Activated naive CD8-positive, alpha-beta T cell (primary cell): ENCODE measurements around the gene MTX3.

Experiments used
- H3K27ac Mint-ChIP-seq: one replicate; pipeline ENCODE4 v1.8.0; 2021; ENCODE audit warnings: mixed read lengths
- H3K27me3 Mint-ChIP-seq: one replicate; pipeline ENCODE4 v1.8.0; 2021; ENCODE audit warnings: mixed read lengths
- H3K36me3 Mint-ChIP-seq: one replicate; pipeline ENCODE4 v1.8.0; 2021; ENCODE audit warnings: mixed read lengths
- H3K4me1 Mint-ChIP-seq: one replicate; pipeline ENCODE4 v1.8.0; 2021; ENCODE audit warnings: low read depth, mixed read lengths
- H3K4me3 Mint-ChIP-seq: one replicate; pipeline ENCODE4 v1.8.0; 2021; ENCODE audit warnings: mild to moderate bottlenecking, mixed read lengths
- H3K9me3 Mint-ChIP-seq: one replicate; pipeline ENCODE4 v1.8.0; 2021; ENCODE audit warnings: low read depth, mixed read lengths

MTX3 gene, protein sequence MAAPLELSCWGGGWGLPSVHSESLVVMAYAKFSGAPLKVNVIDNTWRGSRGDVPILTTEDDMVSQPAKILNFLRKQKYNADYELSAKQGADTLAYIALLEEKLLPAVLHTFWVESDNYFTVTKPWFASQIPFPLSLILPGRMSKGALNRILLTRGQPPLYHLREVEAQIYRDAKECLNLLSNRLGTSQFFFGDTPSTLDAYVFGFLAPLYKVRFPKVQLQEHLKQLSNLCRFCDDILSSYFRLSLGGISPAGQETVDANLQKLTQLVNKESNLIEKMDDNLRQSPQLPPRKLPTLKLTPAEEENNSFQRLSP

DNA sequence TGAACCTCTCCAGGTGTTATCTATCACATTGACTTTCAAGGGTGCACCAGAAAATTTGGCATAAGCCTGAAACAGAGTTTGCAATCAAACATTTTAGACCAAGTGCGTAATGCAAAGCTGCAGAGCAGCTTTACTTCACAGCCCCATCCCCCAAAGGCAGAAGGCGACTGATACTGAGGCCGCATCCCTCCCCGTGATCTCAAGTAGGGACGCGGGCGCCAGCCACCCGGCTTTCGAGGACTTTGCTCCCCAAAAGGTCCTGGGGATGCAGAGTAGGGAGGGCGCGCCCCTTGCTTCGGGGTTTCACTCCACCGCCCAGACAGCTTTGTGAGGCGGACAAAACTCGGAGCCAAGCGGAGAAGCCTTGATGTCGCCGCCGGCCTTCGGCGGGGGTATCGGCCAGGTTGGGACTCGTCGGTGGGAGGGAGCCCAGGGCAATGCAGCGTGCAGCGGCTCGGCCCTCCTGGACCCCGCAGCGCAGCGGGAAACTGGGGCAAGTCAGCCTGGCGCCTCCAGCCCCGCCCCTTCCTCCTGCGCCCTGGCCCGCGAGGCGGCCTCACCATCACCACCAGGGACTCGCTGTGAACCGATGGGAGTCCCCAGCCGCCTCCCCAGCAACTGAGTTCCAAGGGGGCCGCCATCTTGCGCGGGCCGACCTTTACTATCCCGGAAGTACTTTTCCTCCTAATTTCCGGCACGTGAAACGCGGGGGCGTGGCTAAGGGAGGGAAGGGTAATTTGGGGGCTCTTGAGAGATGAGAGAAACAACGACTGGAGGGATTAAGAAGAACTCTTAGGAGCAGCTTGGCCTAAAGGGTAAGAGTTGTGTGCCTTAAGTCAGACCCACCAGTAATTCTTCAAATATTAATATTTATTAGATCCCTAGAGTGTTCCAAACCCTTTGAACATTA lies at the start of gene MTX3:
MTX3 (minus strand) TSS at position 665 of the 910 bp plus-strand sequence; CDS start at position 641, 24 bp downstream.
- Mint-ChIP-seq H3K27ac (peak within 1 kb of the TSS; percentile 100), H3K27me3 (peaks cover 2% of the 10 kb centered on the region), H3K9me3 (no peaks in the 10 kb centered on the region), H3K4me3 (peak within 1 kb of the TSS; percentile 98), H3K36me3 (peaks cover 17% of the 10 kb centered on the region), H3K4me1 (peaks cover 45% of the 10 kb centered on the region)

DNA sequence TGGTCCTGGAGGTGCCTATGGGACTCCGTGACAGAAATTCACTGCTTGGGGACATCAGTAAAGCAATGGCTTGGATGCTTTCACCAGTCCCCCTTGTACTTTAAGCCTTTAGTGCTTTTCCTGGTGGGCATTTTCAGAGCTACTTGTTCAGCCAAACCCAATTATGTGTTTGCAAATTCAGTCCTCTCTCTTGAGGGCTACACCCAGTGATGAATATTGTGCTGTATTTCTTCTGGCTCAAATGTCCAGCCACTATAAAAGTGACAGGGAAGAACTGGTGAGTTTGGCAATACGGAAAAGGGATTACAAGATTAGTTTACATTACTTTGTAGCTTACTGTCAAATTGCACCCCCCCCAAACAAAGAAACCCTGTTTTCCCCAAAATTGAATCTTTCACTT lies 48.6 kb upstream of the MTX3 start:
- Mint-ChIP-seq H3K4me1 (peaks cover 8% of the 10 kb centered on the region), H3K27ac (no peak overlapping the region), H3K27me3 (peaks cover 43% of the 10 kb centered on the region), H3K4me3 (no peak overlapping the region), H3K36me3 (peaks cover 11% of the 10 kb centered on the region), H3K9me3 (no peaks in the 10 kb centered on the region)

GRCh38 chr5:80037366-80037765 lies 46.3 kb upstream of the MTX3 start:
- Mint-ChIP-seq H3K27me3 (peaks cover 48% of the 10 kb centered on the region), H3K4me3 (no peak overlapping the region), H3K9me3 (no peaks in the 10 kb centered on the region), H3K36me3 (peaks cover 7% of the 10 kb centered on the region), H3K4me1 (peaks cover 14% of the 10 kb centered on the region), H3K27ac (no peak overlapping the region)

GRCh38 chr5:80036615-80037014 lies 45.6 kb upstream of the MTX3 start:
- Mint-ChIP-seq H3K9me3 (no peaks in the 10 kb centered on the region), H3K27ac (no peak overlapping the region), H3K4me1 (peaks cover 14% of the 10 kb centered on the region), H3K4me3 (no peak overlapping the region), H3K36me3 (peaks cover 7% of the 10 kb centered on the region), H3K27me3 (peaks cover 46% of the 10 kb centered on the region)

DNA sequence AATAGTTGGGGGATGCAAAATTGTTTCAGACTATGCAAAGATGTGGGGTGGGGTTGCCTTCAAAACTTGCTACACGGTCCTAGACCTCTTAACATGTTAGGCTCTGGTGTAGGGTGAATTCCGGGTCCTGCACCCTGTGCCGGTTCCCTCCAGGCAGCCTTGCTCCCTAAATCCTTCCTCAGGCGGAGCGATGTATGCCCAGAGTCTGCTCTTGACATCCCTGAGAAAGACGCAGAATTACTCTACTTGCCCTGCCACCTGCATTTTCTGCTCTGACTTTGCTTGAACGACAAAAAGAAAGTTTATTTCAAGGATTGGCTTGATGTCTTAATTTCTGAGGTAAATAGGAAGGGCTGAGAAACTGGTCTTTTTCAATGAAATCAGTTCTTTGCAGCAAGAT lies 44.8 kb upstream of the MTX3 start:
- H3K9me3 Mint-ChIP-seq: no peaks in the 10 kb centered on the region
- H3K4me3 Mint-ChIP-seq: peak overlapping the region; percentile 73
- peaks cover 3% of the 10 kb centered on the region for H3K36me3 Mint-ChIP-seq
- no peak overlapping the region for H3K27ac Mint-ChIP-seq
- H3K4me1 Mint-ChIP-seq: peaks cover 21% of the 10 kb centered on the region
- H3K27me3 Mint-ChIP-seq: peaks cover 39% of the 10 kb centered on the region

- H3K9me3 Mint-ChIP-seq: no peaks in the 10 kb centered on the region
- H3K36me3 Mint-ChIP-seq: peaks cover 2% of the 10 kb centered on the region
- H3K4me1 Mint-ChIP-seq: peaks cover 22% of the 10 kb centered on the region
- H3K27ac Mint-ChIP-seq: no peak within 1 kb of the TSS
- H3K27me3 Mint-ChIP-seq: peaks cover 36% of the 10 kb centered on the region
- peak within 1 kb of the TSS; percentile 76 for H3K4me3 Mint-ChIP-seq
Measured at GRCh38 chr5:80034962-80035821, 44.1 kb upstream of the MTX3 start, which contains the start of gene THBS4. THBS4 (plus strand) TSS chr5:80035348; CDS start chr5:80035538, 190 bp downstream.

GRCh38 chr5:80034559-80034958 lies 43.5 kb upstream of the MTX3 start:
- Mint-ChIP-seq H3K4me3 (peak overlapping the region; percentile 76), H3K4me1 (peaks cover 22% of the 10 kb centered on the region), H3K36me3 (peaks cover 2% of the 10 kb centered on the region), H3K9me3 (no peaks in the 10 kb centered on the region), H3K27ac (no peak overlapping the region), H3K27me3 (peaks cover 31% of the 10 kb centered on the region)

- Mint-ChIP-seq H3K27ac (no peak overlapping the region), H3K36me3 (peaks cover 2% of the 10 kb centered on the region), H3K4me3 (no peak overlapping the region), H3K9me3 (no peaks in the 10 kb centered on the region), H3K4me1 (peaks cover 22% of the 10 kb centered on the region), H3K27me3 (peaks cover 33% of the 10 kb centered on the region)
Measured at GRCh38 chr5:80033513-80033912, 42.5 kb upstream of the MTX3 start.

GRCh38 chr5:80031109-80031508 lies 40.0 kb upstream of the MTX3 start:
- H3K4me1 Mint-ChIP-seq: peaks cover 25% of the 10 kb centered on the region
- H3K36me3 Mint-ChIP-seq: peaks cover 1% of the 10 kb centered on the region
- H3K27me3 Mint-ChIP-seq: peaks cover 22% of the 10 kb centered on the region
- no peak overlapping the region for H3K4me3 Mint-ChIP-seq
- no peak overlapping the region for H3K27ac Mint-ChIP-seq
- no peaks in the 10 kb centered on the region for H3K9me3 Mint-ChIP-seq

- H3K9me3 Mint-ChIP-seq: no peaks in the 10 kb centered on the region
- H3K4me3 Mint-ChIP-seq: no peak overlapping the region
- no peak overlapping the region for H3K27ac Mint-ChIP-seq
- peaks cover 2% of the 10 kb centered on the region for H3K27me3 Mint-ChIP-seq
- no peaks in the 10 kb centered on the region for H3K36me3 Mint-ChIP-seq
- peaks cover 11% of the 10 kb centered on the region for H3K4me1 Mint-ChIP-seq
Measured at GRCh38 chr5:80026841-80027240, 35.8 kb upstream of the MTX3 start.

DNA sequence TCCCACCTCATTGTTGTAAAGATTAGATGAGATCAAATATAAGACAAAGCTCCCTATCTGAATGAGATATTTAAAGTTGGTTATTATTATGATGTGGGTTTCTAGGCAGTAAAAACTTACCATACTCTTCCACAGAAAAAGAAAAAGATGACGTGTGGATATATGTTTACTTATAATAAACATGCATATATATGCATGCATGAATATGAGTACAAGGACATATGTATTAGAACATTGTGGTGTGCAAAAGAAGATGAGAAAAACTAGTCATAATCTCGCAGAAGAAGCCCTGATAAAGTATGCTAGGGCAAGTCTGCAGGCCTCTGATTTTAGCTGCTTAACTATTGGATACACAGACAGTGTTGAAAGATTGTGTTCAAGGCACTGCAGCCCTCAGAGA lies 34.0 kb upstream of the MTX3 start:
- Mint-ChIP-seq H3K4me1 (peaks cover 3% of the 10 kb centered on the region), H3K27me3 (peaks cover 2% of the 10 kb centered on the region), H3K9me3 (no peaks in the 10 kb centered on the region), H3K36me3 (no peaks in the 10 kb centered on the region), H3K27ac (no peak overlapping the region), H3K4me3 (no peak overlapping the region)

GRCh38 chr5:80010754-80011392 lies 19.8 kb upstream of the MTX3 start:
- Mint-ChIP-seq H3K36me3 (peaks cover 15% of the 10 kb centered on the region), H3K27ac (no peak overlapping the region), H3K27me3 (no peaks in the 10 kb centered on the region), H3K9me3 (no peaks in the 10 kb centered on the region), H3K4me3 (no peak overlapping the region), H3K4me1 (no peaks in the 10 kb centered on the region)

- Mint-ChIP-seq H3K9me3 (no peaks in the 10 kb centered on the region), H3K27ac (no peak overlapping the region), H3K27me3 (no peaks in the 10 kb centered on the region), H3K4me3 (no peak overlapping the region), H3K4me1 (no peaks in the 10 kb centered on the region), H3K36me3 (peaks cover 15% of the 10 kb centered on the region)
Measured at GRCh38 chr5:80008995-80009765, 18.1 kb upstream of the MTX3 start.
